Liver (tissue), 9 donors: ENCODE measurements around the gene NHERF2. TPM values are rescaled to one million over a fixed set of nuclear protein-coding genes. Genes with fewer than 3 reads are reported as not detected.

Experiments used
- DNase-seq: peaks from one replicate; pipeline ENCODE4 v3.0.0-alpha.2; 2017; ENCODE audit warnings: low spot score
- H3K27ac ChIP-seq, 2 donors: one replicate each; pipeline ENCODE4 v1.7.0; 2013; ENCODE audit warnings: inconsistent platforms in 2 of 2, low read length in 2 of 2, control low read depth in 1 of 2, low read depth in 1 of 2, mild to moderate bottlenecking in 1 of 2
- H3K27me3 ChIP-seq, 4 donors: one replicate each; pipeline versions ENCODE4 v1.6.1 to v1.7.0; 2013; ENCODE audit warnings: low read length in 3 of 4, inconsistent platforms in 1 of 4, mild to moderate bottlenecking in 1 of 4, moderate library complexity in 1 of 4; ENCODE audit not compliant: control insufficient read depth in 4 of 4, insufficient read depth in 4 of 4
- H3K36me3 ChIP-seq, 4 donors: one replicate each; pipeline versions ENCODE4 v1.6.1 to v1.7.0; 2013; ENCODE audit warnings: low read length in 3 of 4, mild to moderate bottlenecking in 3 of 4, low read depth in 1 of 4, moderate library complexity in 1 of 4; ENCODE audit not compliant: control insufficient read depth in 4 of 4, insufficient read depth in 3 of 4
- H3K4me1 ChIP-seq, 4 donors: one replicate each; pipeline versions ENCODE4 v1.6.1 to v1.7.0; 2013; ENCODE audit warnings: low read length in 3 of 4, mild to moderate bottlenecking in 3 of 4, moderate library complexity in 1 of 4; ENCODE audit not compliant: control insufficient read depth in 4 of 4, insufficient read depth in 4 of 4
- H3K4me3 ChIP-seq, 3 donors: one replicate each; pipeline versions ENCODE4 v1.6.1 to v1.7.0; 2013; ENCODE audit warnings: low read length in 3 of 3, control low read depth in 1 of 3, low read depth in 1 of 3, mild to moderate bottlenecking in 1 of 3
- H3K9ac ChIP-seq, 2 donors: one replicate each; pipeline ENCODE4 v1.7.0; 2013; ENCODE audit warnings: low read length in 2 of 2, mild to moderate bottlenecking in 2 of 2, moderate library complexity in 2 of 2, control low read depth in 1 of 2, low read depth in 1 of 2
- H3K9me3 ChIP-seq, 4 donors: one replicate each; pipeline versions ENCODE4 v1.6.1 to v1.7.0; 2013; ENCODE audit warnings: low read length in 3 of 4; ENCODE audit not compliant: control insufficient read depth in 4 of 4
- ATF3 ChIP-seq: IDR thresholded peaks from 2 replicates; pipeline ENCODE4 v1.6.1; 2016; ENCODE audit warnings: antibody characterized with exemption
- FOXA1 ChIP-seq: IDR thresholded peaks from 2 replicates; pipeline ENCODE4 v1.6.1; 2016; ENCODE audit warnings: antibody characterized with exemption
- FOXA2 ChIP-seq: IDR thresholded peaks from 2 replicates; pipeline ENCODE4 v1.6.1; 2016; ENCODE audit warnings: antibody characterized with exemption
- HNF4A ChIP-seq, 2 donors: conservative IDR thresholded peaks; 2 replicates each; pipeline ENCODE4 v1.6.1; 2016; ENCODE audit warnings: antibody characterized with exemption in 2 of 2, mild to moderate bottlenecking in 2 of 2
- HNF4G ChIP-seq: IDR thresholded peaks from 2 replicates; pipeline ENCODE4 v1.6.1; 2016; ENCODE audit warnings: antibody characterized with exemption
- JUND ChIP-seq, 2 donors: IDR thresholded peaks; 2 replicates each; pipeline ENCODE4 v1.6.1; 2016; ENCODE audit warnings: antibody characterized with exemption in 2 of 2
- MAX ChIP-seq: IDR thresholded peaks from 2 replicates; pipeline ENCODE4 v1.6.1; 2016; ENCODE audit warnings: antibody characterized with exemption
- NR2F2 ChIP-seq: IDR thresholded peaks from 2 replicates; pipeline ENCODE4 v1.6.1; 2016; ENCODE audit warnings: antibody characterized with exemption
- RAD21 ChIP-seq, 2 donors: IDR thresholded peaks; 2 replicates each; pipeline ENCODE4 v1.6.1; 2016; ENCODE audit warnings: antibody characterized with exemption in 2 of 2, mild to moderate bottlenecking in 2 of 2
- RXRA ChIP-seq, 2 donors: IDR thresholded peaks; 2 replicates each; pipeline ENCODE4 v1.6.1; 2017 to 2018; ENCODE audit warnings: antibody characterized with exemption in 2 of 2, mild to moderate bottlenecking in 1 of 2
- SP1 ChIP-seq: IDR thresholded peaks from 2 replicates; pipeline ENCODE4 v1.6.1; 2018; ENCODE audit warnings: antibody characterized with exemption, mild to moderate bottlenecking
- TAF1 ChIP-seq: conservative IDR thresholded peaks from 2 replicates; pipeline ENCODE4 v1.6.1; 2016; ENCODE audit warnings: antibody characterized with exemption, mild to moderate bottlenecking
- YY1 ChIP-seq: IDR thresholded peaks from 2 replicates; pipeline ENCODE4 v1.6.1; 2016; ENCODE audit warnings: antibody characterized with exemption, mild to moderate bottlenecking
- ZBTB33 ChIP-seq: IDR thresholded peaks from 2 replicates; pipeline ENCODE4 v1.6.1; 2016; ENCODE audit warnings: antibody characterized with exemption
- WGBS: extraction: QIAGEN DNeasy Blood & Tissue Kit; methylation state at CpG from one replicate; pipeline ENCODE4 v1.1.7; 2013; 5-methylcytosine and 5-hydroxymethylcytosine counted together
- polyA plus RNA-seq, 2 donors: library from polyadenylated mRNA; stranded (reverse) in 1 of 2; unstranded in 1 of 2; fragments of 200-250 nt in 1 of 2; fragments of >200 nt in 1 of 2; fragmentation: Nextera tagmentation in 1 of 2; extraction: Ambion mirVana in 1 of 2; gene quantifications; one replicate each; pipeline versions ENCODE4 v1.2.1 to v1.2.3, GENCODE V29; 2013 to 2015
- total RNA-seq, 2 donors: library from RNA; depleted of rRNA; stranded (reverse); fragments of >200 nt; gene quantifications; one replicate each; pipeline ENCODE4 v1.2.3, GENCODE V29; 2014
- TF ChIP-seq, protein P1 (sequence below): fragments of 150-350 bp; IDR thresholded peaks from 2 replicates; pipeline ENCODE4 v1.5.1; 2017; ENCODE audit warnings: improper control_type of control experiment, low read depth, low read length; ENCODE audit not compliant: missing input control
- donor health status: healthy.
- donor health status: healthy.
- donor health status: healthy.
- donor health status: healthy.
- donor health status: healthy.

NHERF2 gene
- total and polyA plus RNA-seq, 4 donors: 36.6 to 205 (median 74.1) TPM

DNA sequence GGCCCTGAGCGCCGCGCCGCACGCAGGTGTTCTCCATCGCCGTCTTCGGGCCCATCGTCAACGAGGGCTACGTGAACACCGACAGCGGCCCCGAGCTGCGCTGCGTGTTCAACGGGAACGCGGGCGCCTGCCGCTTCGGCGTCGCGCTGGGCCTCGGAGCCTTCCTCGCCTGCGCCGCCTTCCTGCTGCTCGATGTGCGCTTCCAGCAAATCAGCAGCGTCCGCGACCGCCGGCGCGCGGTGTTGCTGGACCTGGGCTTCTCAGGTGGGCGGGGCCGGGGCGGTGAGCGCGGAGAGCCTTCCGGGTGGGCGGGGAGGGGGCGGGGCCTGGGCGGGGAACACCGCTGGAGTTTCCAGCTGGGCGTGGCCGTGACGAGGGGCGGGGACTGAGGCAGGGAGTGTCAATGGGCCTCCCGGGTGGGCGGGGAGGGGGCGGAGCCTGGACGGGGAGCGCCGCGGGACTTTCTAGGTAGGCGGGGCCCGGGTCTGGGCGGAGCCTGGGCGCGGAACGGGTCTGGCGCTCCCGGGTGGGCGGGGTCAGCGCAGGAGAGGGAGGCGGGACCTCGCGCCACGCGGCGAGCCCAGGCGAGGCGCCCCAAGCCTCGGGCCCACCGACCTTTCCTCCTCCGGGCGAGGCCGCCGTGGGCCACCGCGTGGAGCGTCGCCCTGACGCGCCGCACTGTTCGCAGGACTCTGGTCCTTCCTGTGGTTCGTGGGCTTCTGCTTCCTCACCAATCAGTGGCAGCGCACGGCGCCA lies 34.6 kb upstream of the NHERF2 start:
- no peak overlapping the region for H3K27ac ChIP-seq
- DNase-seq: peak; percentile 99
- TF ChIP-seq YY1 (no peak), FOXA1 (no peak), RAD21 (IDR thresholded peaks at IDR 0.05) (no peak), ATF3 (no peak), NR2F2 (no peak), SP1 (peak; percentile 17), JUND (IDR thresholded peaks at IDR 0.05) (no peak)
- TF ChIP-seq, protein P1, sequence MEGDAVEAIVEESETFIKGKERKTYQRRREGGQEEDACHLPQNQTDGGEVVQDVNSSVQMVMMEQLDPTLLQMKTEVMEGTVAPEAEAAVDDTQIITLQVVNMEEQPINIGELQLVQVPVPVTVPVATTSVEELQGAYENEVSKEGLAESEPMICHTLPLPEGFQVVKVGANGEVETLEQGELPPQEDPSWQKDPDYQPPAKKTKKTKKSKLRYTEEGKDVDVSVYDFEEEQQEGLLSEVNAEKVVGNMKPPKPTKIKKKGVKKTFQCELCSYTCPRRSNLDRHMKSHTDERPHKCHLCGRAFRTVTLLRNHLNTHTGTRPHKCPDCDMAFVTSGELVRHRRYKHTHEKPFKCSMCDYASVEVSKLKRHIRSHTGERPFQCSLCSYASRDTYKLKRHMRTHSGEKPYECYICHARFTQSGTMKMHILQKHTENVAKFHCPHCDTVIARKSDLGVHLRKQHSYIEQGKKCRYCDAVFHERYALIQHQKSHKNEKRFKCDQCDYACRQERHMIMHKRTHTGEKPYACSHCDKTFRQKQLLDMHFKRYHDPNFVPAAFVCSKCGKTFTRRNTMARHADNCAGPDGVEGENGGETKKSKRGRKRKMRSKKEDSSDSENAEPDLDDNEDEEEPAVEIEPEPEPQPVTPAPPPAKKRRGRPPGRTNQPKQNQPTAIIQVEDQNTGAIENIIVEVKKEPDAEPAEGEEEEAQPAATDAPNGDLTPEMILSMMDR: no peak
- peaks cover 0 to 9% (median 4%) of the 10 kb centered on the region in 4 donors for H3K27me3 ChIP-seq
- H3K9me3 ChIP-seq: no peaks in the 10 kb centered on the region
- H3K4me3 ChIP-seq: peak overlapping the region in 2 of 3 donors; percentile 2 to 35
- H3K36me3 ChIP-seq: peaks cover 0 to 6% (median 3%) of the 10 kb centered on the region in 4 donors
- peaks cover 2 to 31% (median 17%) of the 10 kb centered on the region in 4 donors for H3K4me1 ChIP-seq
- H3K9ac ChIP-seq: no peak overlapping the region
- WGBS: 11% methylated on average over 96 of the region's 96 CpGs

- no peak overlapping the region for H3K9ac ChIP-seq
- no peak overlapping the region for H3K27ac ChIP-seq
- TF ChIP-seq MAX (no peak), HNF4A (conservative IDR thresholded peaks at IDR 0.05) (no peak), JUND (IDR thresholded peaks at IDR 0.05) (no peak), ZBTB33 (no peak), FOXA1 (no peak), HNF4G (no peak), RXRA (IDR thresholded peaks at IDR 0.05) (no peak), FOXA2 (no peak), NR2F2 (no peak), TAF1 (no peak)
- TF ChIP-seq, protein P1: no peak
- H3K4me3 ChIP-seq: no peak overlapping the region
- peaks cover 0 to 9% (median 4%) of the 10 kb centered on the region in 4 donors for H3K27me3 ChIP-seq
- 63% methylated on average over 50 of the region's 50 CpGs for WGBS
- peaks cover 0 to 12% (median 7%) of the 10 kb centered on the region in 4 donors for H3K36me3 ChIP-seq
- no peaks in the 10 kb centered on the region for H3K9me3 ChIP-seq
- H3K4me1 ChIP-seq: peaks cover 2 to 32% (median 17%) of the 10 kb centered on the region in 4 donors
- DNase-seq: no peak
Measured at GRCh38 chr16:1992704-1993317, 33.9 kb upstream of the NHERF2 start.
